Measurements from ENCODE around the gene MYBPHL.

The MYBPHL gene

GRCh38 chr1:109279615-109280278, 27.1 kb downstream of the MYBPHL start:
- DNase-seq (ENCODE audit: low read depth, low spot score) = no peak
- Histone ChIP-seq H3K36me3 (ENCODE audit: insufficient read depth, low read length) (peaks cover 27% of the 10 kb centered on the region), H3K4me3 (no peak overlapping the region), H3K9me3 (ENCODE audit: low read depth, low read length) (no peaks in the 10 kb centered on the region), H3K27ac (no peak overlapping the region), H3K9ac (ENCODE audit: insufficient read length) (no peak overlapping the region)
- TF ChIP-seq POLR2AphosphoS5 (IDR thresholded peaks at IDR 0.05; ENCODE audit: borderline replicate concordance, low read depth, low read length) (no peak), FOXP2 (optimal IDR thresholded peaks at IDR 0.05; ENCODE audit: control extremely low read depth, extremely low read length, insufficient read depth) (no peak), EZH2 (IDR thresholded peaks at IDR 0.05) (no peak)

GRCh38 chr1:109277434-109278204, 29.2 kb downstream of the MYBPHL start:
- H3K27ac ChIP-seq = no peak overlapping the region
- DNase-seq (ENCODE audit: low read depth, low spot score) = no peak
- peaks cover 27% of the 10 kb centered on the region for H3K36me3 ChIP-seq (ENCODE audit: insufficient read depth, low read length)

GRCh38 chr1:109275706-109276345, 31.0 kb downstream of the MYBPHL start:
- no peak for DNase-seq (ENCODE audit: low read depth, low spot score)
- no peak overlapping the region for H3K4me3 ChIP-seq
- no peak for TF ChIP-seq EZH2 (IDR thresholded peaks at IDR 0.05)
- peak; percentile 15; the same call in 1 of the 2 replicates for TF ChIP-seq POLR2AphosphoS5 (IDR thresholded peaks at IDR 0.05; ENCODE audit: borderline replicate concordance, low read depth, low read length)
- no peak overlapping the region for H3K9ac ChIP-seq (ENCODE audit: insufficient read length)
- no peaks in the 10 kb centered on the region for H3K9me3 ChIP-seq (ENCODE audit: low read depth, low read length)
- H3K36me3 ChIP-seq (ENCODE audit: insufficient read depth, low read length) = peaks cover 24% of the 10 kb centered on the region
- H3K27ac ChIP-seq = no peak overlapping the region

More at GRCh38 chr1:109277434-109278204, 29.2 kb downstream of the MYBPHL start:
- Histone ChIP-seq H3K9ac (ENCODE audit: insufficient read length) (no peak overlapping the region), H3K4me3 (no peak overlapping the region), H3K9me3 (ENCODE audit: low read depth, low read length) (no peaks in the 10 kb centered on the region)
- TF ChIP-seq EZH2 (IDR thresholded peaks at IDR 0.05) = no peak
- no peak for TF ChIP-seq POLR2AphosphoS5 (IDR thresholded peaks at IDR 0.05; ENCODE audit: borderline replicate concordance, low read depth, low read length)
- no peak for TF ChIP-seq FOXP2 (optimal IDR thresholded peaks at IDR 0.05; ENCODE audit: control extremely low read depth, extremely low read length, insufficient read depth)

GRCh38 chr1:109274533-109275476, 32.0 kb downstream of the MYBPHL start:
- no peak for DNase-seq (ENCODE audit: low read depth, low spot score)

GRCh38 chr1:109273570-109274288, 33.1 kb downstream of the MYBPHL start:
- H3K36me3 ChIP-seq (ENCODE audit: insufficient read depth, low read length) = peaks cover 6% of the 10 kb centered on the region; the same call in 1 of the 2 replicates
- H3K9me3 ChIP-seq (ENCODE audit: low read depth, low read length) = no peaks in the 10 kb centered on the region
- no peak for DNase-seq (ENCODE audit: low read depth, low spot score)
- peak overlapping the region; percentile 46; the same call in 1 of the 2 replicates for H3K27ac ChIP-seq
- no peak overlapping the region for H3K9ac ChIP-seq (ENCODE audit: insufficient read length)
- TF ChIP-seq FOXP2 (optimal IDR thresholded peaks at IDR 0.05; ENCODE audit: control extremely low read depth, extremely low read length, insufficient read depth) (no peak), EZH2 (IDR thresholded peaks at IDR 0.05) (no peak), POLR2AphosphoS5 (IDR thresholded peaks at IDR 0.05; ENCODE audit: borderline replicate concordance, low read depth, low read length) (no peak)
- H3K4me3 ChIP-seq = no peak overlapping the region

More at GRCh38 chr1:109274533-109275476, 32.0 kb downstream of the MYBPHL start:
- H3K4me3 ChIP-seq = no peak overlapping the region
- H3K36me3 ChIP-seq (ENCODE audit: insufficient read depth, low read length) = peaks cover 14% of the 10 kb centered on the region
- no peak overlapping the region for H3K27ac ChIP-seq
- no peak overlapping the region for H3K9ac ChIP-seq (ENCODE audit: insufficient read length)
- H3K9me3 ChIP-seq (ENCODE audit: low read depth, low read length) = no peaks in the 10 kb centered on the region
- TF ChIP-seq EZH2 (IDR thresholded peaks at IDR 0.05) (no peak), POLR2AphosphoS5 (IDR thresholded peaks at IDR 0.05; ENCODE audit: borderline replicate concordance, low read depth, low read length) (no peak), FOXP2 (optimal IDR thresholded peaks at IDR 0.05; ENCODE audit: control extremely low read depth, extremely low read length, insufficient read depth) (no peak)

- no peak for DNase-seq (ENCODE audit: low read depth, low spot score)
- Histone ChIP-seq H3K9ac (ENCODE audit: insufficient read length) (no peak overlapping the region), H3K9me3 (ENCODE audit: low read depth, low read length) (no peaks in the 10 kb centered on the region), H3K36me3 (ENCODE audit: insufficient read depth, low read length) (no peaks in the 10 kb centered on the region; the same call in 1 of the 2 replicates), H3K4me3 (no peak overlapping the region), H3K27ac (no peak overlapping the region)
- TF ChIP-seq POLR2AphosphoS5 (IDR thresholded peaks at IDR 0.05; ENCODE audit: borderline replicate concordance, low read depth, low read length) (no peak), EZH2 (IDR thresholded peaks at IDR 0.05) (no peak), FOXP2 (optimal IDR thresholded peaks at IDR 0.05; ENCODE audit: control extremely low read depth, extremely low read length, insufficient read depth) (no peak)
Observed at GRCh38 chr1:109272831-109273547, 33.8 kb downstream of the MYBPHL start.

Data from SK-N-MC (cell line).